Fibroblast of pulmonary artery (primary cell): ENCODE measurements around the gene TBCD.

Experiments used
- DNase-seq: peaks from one replicate; pipeline ENCODE4 v3.0.0-alpha.2; 2010; ENCODE audit warnings: low read depth
- H3K4me3 ChIP-seq: replicated peaks from 2 replicates; pipeline ENCODE4 v1.5.1; 2011; ENCODE audit warnings: low read depth, mild to moderate bottlenecking, control low read depth, low read length, moderate library complexity
- TF ChIP-seq, protein P1 (sequence below): IDR thresholded peaks from 2 replicates; pipeline ENCODE4 v1.5.1; 2011; ENCODE audit warnings: mild to moderate bottlenecking, control low read depth, low read length, inconsistent platforms; ENCODE audit errors: missing control alignments

Gene TBCD

DNA sequence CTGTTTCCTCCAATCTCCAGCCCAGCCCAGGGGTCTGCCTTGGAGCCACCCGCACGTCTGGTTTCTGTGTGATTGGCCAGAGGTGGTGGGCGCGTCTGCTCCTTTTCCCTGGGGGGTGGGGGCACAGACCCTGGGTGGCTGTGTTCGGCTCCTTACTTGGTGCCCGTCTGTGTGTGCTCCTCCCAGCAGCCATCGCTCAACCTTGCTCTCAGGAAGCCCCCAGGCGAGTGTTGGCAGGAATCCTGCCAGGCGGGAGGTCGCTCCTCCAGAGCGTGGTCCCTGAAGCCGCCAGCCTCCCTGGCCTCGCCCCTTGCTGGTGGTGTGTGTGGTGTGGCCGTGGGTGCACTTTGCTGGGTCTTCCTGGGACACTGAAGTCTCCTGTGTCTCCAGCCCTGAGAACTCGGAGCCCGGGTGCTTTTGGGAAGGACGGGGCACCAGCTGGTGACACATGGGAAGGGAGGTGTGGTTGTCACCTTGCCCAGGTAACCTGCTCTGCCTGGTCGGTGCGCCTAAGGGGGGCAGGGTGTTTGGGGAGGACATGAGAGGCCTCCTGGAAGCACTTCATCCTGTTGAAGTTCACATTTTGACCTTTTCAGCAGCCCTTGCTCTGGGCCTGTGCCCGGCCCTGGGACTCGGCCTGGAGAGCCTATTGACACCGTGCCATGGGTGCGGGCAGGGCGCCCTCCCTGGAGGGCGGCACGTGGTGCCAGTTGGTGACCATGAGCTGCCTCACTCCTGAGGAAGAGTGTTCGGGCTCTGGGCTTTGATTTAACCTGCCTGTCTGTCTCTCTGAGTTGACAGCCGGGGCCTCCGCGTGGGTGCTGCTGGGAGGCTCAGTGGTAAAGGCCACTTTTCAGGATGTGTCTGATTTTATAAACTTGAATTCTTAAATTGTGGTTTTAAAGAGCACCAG, 137.0 kb downstream of the TBCD start:
- TF ChIP-seq, protein P1, sequence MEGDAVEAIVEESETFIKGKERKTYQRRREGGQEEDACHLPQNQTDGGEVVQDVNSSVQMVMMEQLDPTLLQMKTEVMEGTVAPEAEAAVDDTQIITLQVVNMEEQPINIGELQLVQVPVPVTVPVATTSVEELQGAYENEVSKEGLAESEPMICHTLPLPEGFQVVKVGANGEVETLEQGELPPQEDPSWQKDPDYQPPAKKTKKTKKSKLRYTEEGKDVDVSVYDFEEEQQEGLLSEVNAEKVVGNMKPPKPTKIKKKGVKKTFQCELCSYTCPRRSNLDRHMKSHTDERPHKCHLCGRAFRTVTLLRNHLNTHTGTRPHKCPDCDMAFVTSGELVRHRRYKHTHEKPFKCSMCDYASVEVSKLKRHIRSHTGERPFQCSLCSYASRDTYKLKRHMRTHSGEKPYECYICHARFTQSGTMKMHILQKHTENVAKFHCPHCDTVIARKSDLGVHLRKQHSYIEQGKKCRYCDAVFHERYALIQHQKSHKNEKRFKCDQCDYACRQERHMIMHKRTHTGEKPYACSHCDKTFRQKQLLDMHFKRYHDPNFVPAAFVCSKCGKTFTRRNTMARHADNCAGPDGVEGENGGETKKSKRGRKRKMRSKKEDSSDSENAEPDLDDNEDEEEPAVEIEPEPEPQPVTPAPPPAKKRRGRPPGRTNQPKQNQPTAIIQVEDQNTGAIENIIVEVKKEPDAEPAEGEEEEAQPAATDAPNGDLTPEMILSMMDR: no peak
- DNase-seq: no peak

DNA sequence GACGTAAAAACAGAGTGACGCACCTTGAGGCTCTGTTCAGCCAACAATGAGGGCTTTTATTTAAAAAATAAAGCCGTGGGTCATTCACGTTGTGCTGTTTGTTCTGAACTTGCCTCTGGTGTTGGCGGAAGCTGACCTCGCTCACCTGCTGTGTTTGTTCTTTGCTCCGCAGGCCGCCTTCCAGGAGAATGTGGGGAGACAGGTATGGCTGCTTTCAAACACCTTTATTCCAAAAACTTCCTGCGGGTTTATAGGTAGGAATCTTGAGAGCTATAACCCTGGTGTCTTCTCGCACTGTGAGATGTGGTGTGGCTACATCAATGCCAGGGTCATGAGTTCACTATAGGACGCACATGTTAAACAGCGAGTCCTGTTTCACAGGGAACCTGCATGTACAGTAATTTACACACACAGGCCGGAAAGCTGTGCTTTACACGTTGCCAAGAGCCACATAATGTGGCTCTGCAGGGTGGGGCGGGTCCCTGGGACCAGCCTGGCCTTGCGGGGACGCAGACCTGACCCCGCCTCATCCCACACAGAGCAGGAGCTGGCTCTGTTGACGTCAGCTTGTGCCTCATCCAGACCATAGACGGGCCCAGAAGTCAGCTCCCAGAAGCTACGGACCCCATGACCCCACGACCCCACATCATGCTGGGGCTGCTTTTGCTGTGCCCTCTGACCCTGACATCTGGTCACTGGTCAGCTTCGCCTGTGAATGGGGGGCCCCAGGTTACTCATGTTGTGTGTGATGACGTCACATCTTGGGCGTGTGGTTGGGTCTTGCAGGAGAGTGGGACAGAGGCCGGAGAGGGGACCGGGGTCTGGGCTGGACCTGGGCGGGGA, 137.9 kb downstream of the TBCD start:
- TF ChIP-seq, protein P1: no peak
- no peak for DNase-seq
- H3K4me3 ChIP-seq: no peak overlapping the region

More for the DNA sequence above, 137.0 kb downstream of the TBCD start:
- no peak overlapping the region for H3K4me3 ChIP-seq

DNA sequence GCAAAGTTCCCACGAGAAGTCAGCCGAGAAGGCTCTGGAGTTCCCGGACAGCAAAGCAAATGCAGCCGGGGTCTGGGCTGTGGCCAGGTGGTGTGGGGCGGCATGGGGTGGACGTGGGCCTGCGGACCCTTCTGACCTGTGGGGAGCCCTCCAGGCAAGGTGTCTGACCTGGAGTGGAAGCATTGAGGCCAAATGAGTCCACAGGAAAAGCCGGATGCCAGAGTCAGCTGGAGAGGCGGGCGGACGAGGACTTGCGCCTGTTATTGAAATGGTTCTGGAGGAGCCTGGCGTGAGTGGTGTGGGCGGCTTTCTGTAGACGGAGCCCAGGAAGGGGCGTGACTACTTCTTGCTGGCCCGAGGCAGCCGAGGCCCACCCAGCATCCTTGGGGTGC, 138.5 kb downstream of the TBCD start:
- no peak for DNase-seq
- no peak overlapping the region for H3K4me3 ChIP-seq

DNA sequence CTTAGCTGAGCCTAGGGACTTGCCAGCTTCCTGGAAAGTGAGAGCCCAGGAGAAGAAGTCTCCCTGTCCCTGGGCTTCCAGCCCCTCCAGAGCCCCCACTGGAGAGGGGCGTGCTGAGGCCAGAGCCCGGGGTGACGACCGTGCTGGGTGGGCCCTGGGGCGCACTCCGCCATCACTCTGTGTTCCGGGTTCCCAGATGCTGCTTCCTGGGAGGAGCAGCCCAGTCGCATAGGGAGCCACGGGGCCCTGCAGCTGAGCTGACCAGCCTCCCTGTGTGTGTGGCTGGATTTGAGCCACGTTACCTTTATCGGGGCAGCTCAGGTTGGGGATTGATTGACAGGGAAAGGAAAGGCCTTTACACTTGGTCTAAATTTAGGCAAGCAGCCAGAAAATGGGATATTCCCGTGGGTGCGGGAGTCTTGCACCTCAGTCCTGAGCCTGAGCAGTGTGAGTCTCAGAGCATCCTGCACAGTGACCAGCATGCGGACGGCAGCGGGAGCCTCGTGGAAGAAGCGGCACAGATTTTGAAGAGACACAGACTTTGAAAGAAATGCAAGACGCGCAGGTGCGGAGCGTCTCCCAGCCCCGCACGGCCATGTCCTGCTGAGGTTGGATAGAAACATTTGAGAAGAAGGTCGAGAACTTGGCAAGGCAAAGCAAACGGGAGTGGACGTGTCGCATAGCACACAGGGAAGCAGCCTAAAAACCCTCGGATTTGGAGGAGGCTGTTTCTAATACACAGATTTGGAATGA, 139.2 kb downstream of the TBCD start:
- no peak for DNase-seq
- TF ChIP-seq, protein P1: no peak
- H3K4me3 ChIP-seq: no peak overlapping the region

More for the DNA sequence above, 138.5 kb downstream of the TBCD start:
- TF ChIP-seq, protein P1: no peak

DNA sequence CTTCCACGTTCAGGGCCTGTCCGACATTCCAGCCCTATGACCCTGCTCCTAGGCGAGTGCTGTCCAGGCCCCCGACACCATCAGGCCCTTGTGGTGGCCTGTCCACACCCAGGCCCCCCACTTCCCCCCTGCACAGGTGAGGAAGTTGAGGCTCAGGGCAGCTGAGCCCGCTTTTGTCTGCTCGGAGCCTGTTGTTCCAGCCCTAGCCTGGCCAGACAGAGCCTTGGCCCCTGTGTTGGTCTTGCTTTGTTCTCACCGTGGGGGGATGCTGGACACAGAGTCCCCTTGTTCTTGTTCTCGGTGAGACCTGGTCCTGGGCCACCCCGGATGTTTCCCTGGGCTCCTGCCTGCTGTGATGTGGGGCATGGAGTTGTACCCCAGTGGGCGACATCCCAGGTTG, 140.0 kb downstream of the TBCD start:
- DNase-seq: no peak
- no peak overlapping the region for H3K4me3 ChIP-seq
- TF ChIP-seq, protein P1: no peak

DNA sequence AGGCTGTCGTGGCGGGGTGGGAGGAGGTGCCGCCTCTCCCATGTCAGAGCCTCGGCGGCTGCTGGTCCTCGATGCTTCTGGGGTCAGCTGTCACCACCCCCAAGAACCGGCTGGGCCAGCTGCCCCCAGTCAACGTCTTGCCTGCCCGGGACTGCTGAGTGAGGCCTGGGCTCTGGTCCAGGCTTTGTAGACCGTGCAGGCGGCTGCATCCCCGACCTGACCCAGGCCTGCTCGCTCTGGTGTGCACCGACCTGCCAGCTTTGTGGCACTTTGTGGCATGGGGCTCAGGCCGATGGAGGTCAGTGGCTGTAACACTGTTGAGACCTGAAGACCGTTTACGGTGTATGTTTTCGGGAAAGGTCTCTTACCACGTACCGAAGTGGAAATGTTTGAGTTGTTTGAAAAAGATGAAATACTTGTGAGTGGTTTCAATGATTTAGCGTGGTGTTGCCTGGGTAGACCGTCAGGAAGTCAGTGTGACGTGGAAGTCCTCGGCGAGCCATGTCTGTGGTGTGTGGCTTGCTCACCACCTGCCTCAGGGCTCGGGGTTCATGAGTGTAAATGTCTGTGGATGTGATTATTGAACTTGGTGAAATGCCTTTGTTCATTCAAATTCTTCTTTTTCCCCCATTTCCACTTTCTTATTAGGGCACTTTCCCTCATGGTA, 141.2 kb downstream of the TBCD start:
- TF ChIP-seq, protein P1: no peak
- no peak for DNase-seq

More for the DNA sequence above, 141.2 kb downstream of the TBCD start:
- H3K4me3 ChIP-seq: no peak overlapping the region
